GM21515 (cell line): ENCODE results near the gene OR6Q1.
"Not testable (repeated sequence)": the region's sequence is repeated elsewhere in the genome, so short reads cannot be mapped to it uniquely, and the experiment has no call there.

ENCODE experiments used
- ATAC-seq: cut with Tn5 transposase; IDR thresholded peaks from one replicate; pipeline ENCODE4 v1.9.1; 2021; ENCODE audit not compliant: unreplicated experiment

OR6Q1 gene, protein sequence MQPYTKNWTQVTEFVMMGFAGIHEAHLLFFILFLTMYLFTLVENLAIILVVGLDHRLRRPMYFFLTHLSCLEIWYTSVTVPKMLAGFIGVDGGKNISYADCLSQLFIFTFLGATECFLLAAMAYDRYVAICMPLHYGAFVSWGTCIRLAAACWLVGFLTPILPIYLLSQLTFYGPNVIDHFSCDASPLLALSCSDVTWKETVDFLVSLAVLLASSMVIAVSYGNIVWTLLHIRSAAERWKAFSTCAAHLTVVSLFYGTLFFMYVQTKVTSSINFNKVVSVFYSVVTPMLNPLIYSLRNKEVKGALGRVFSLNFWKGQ

GRCh38 chr11:58030653-58031052 lies at the start of gene OR6Q1:
Gene OR6Q1, plus strand, starts transcription at chr11:58030953. Its CDS starts 0 bp downstream, at chr11:58030953.
- ATAC-seq: no peak

GRCh38 chr11:57981536-57981935 lies 49.2 kb upstream of the OR6Q1 start:
- ATAC-seq: no peak

- no peak for ATAC-seq
Measured at GRCh38 chr11:57982776-57983175, 48.0 kb upstream of the OR6Q1 start.

- no peak for ATAC-seq
Measured at GRCh38 chr11:57983191-57983590, 47.6 kb upstream of the OR6Q1 start.

DNA sequence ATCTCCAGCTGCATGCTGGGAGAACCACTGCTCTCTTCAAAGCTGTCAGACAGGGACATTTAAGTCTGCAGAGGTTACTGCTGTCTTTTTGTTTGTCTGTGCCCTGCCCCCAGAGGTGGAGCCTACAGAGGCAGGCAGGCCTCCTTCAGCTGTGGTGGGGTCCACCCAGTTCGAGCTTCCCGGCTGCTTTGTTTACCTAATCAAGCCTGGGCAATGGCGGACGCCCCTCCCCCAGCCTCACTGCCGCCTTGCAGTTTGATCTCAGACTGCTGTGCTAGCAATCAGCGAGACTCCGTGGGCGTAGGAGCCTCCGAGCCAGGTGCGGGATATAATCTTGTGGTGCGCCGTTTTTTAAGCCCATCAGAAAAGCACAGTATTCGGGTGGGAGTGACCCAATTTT lies 31.2 kb upstream of the OR6Q1 start:
- not testable (repeated sequence) for ATAC-seq

DNA sequence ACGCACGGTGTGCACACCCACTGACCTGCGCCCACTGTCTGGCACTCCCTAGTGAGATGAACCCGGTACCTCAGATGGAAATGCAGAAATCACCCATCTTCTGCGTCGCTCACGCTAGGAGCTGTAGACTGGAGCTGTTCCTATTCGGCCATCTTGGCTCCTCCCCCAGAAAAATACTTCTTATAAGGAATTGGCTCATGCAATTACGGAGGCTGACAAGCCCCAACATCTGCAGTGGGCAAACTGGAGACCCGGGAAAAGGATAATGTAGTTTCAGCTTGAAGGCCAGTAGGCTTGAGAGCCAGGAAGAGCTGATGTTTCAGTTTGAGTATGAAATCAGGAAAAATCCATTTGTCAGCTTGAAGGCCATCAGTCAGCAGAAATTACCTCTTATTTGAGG lies 30.7 kb upstream of the OR6Q1 start:
- not testable (repeated sequence) for ATAC-seq

GRCh38 chr11:58000699-58001098 lies 30.1 kb upstream of the OR6Q1 start:
- no peak for ATAC-seq

DNA sequence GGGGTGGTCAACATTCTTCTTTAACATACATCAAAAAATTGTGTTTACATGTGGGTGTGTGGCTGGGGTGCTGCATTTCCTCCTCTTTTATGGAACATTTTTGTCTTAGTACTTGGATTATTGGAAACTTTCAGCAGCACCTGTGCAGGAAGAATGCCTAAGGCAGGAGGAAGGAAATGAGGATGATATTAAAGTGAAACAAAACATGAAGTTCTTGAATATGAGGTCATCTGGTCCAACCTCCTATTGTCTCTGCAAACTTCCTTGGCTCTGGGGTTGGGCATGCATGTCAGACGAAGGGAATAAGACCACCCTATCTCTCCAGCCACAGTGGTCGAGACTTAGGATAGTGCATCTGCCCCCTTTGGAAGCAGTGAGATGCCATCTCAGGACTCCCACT lies 27.7 kb upstream of the OR6Q1 start:
- ATAC-seq: no peak

DNA sequence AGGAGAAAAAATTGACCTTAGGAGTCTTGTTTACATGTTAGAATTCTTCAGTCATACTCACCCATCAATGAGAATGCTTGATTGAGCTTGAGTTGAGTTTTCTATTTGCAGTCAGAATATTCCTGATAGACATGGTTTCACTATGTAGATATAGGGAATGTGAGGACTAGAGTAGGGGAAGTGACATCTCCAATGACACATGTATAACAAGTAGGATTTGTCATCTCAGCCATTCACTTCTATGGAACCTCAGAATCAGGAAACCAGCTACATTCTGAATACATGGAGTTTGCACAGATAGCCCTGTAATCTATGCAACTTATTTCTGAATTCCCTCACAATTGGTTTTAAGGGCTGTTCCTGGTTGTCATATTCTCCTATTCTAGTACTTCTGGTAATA lies 27.2 kb upstream of the OR6Q1 start:
- no peak for ATAC-seq

DNA sequence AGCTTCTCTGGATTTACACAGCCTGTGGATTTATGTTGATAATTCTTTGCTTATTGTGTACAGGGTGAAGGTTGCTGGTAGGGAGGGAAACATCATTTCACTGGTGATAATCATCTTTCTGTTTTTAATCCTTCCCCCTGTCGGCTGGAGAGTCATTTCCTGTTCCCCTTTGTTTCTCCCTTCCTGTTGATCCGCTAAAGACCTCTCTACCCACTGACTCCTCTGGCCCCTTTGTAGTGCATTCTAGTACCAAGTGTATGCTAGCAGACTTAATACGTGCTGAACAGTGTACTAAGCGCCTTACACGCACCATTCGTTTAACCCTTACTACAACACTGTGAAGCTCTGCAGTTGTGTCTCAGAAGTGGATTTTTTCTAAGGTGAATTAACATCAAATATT lies 26.1 kb upstream of the OR6Q1 start:
- ATAC-seq: no peak

DNA sequence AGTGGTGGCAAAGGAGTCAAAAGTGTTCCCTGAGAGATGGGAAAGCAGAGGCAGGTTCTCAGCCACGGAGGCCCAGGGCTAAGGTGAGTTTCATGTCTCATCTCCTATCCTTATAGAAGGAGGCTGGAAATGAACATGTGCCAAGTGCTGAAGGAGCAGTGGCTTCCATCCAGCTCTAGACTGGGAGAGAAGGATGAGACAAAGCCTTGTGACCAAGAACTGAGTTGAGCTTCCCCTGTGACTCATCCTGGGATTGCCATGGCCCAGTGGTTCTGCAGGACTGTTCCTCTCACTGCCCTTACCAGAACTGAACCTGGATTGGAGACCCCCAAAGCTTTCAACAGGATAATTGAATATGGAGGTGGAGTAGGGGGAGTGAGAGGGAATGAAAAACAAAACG lies 23.8 kb upstream of the OR6Q1 start:
- no peak for ATAC-seq

GRCh38 chr11:58011771-58012170 lies 19.0 kb upstream of the OR6Q1 start:
- no peak for ATAC-seq

DNA sequence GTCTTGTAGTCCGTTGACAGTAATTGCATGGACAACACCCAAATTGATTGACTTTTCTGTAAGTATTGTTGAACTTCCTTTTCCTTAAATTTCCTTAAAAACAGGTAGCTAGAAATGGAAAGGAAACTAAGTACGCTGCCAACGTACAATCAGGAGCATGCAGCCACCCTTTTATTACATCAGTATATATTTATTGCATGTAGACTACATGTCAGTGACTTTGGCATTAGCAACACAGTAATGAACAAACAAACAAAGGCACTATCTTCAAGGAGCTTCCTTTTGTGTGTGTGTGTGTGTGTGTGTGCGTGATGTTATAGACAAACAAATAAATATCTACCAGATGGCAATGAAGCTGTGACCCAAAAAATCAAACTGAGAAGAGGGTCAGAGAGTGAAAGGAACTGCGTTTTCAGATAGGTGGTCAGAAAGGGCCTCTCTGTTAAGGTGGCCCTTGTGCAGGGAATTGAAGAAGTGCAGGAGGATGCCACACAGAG lies 7.3 kb upstream of the OR6Q1 start, which contains the start of gene OR9Q1:
Gene OR9Q1 (plus strand): TSS at position 447 of the 497 bp plus-strand sequence. CDS start 155,564 bp downstream, outside the sequence.
- no peak for ATAC-seq

DNA sequence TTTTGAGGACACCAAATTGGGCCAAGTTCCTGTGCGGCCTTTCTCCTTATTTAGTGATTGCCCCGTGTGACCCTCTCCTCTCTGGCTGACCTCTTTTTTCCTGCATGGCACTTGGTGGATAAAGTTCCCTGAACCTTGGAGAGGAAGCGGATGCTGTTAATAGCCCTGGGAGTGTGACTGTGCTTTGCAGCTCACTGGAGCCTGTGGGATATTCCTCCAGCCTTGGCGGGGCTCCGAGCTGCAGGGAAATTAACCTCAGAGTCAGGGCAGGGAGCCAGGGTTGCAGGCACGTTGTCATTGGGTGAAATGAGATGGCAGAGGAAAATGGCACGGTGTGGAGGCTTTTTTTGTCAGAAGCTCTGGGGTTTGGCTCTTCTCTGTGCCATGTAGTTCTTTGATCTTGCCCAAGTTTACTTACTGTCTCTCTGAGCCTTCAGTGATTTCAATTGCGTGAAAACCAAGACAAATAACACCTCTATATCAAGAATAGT lies 6.1 kb upstream of the OR6Q1 start:
- no peak for ATAC-seq

DNA sequence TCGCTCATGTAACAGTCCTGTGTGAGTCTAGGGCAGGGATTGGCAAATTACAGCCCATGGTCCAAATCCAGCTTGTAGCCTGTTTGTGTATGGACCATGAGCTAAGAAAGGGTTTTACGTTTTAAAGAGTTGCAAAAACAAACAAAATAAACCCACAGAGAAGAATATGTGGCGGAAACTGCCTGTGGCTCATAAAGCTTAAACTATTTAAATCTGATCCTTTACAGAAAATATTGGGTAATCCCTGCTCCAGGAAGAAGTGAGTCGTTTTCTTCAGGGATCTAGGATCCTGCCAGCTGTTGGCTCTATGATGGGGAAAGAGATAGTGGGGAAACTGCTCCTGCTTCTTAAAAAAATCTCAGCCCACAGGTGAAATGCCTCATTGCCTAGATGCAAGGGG lies 3.4 kb upstream of the OR6Q1 start:
- ATAC-seq: no peak

DNA sequence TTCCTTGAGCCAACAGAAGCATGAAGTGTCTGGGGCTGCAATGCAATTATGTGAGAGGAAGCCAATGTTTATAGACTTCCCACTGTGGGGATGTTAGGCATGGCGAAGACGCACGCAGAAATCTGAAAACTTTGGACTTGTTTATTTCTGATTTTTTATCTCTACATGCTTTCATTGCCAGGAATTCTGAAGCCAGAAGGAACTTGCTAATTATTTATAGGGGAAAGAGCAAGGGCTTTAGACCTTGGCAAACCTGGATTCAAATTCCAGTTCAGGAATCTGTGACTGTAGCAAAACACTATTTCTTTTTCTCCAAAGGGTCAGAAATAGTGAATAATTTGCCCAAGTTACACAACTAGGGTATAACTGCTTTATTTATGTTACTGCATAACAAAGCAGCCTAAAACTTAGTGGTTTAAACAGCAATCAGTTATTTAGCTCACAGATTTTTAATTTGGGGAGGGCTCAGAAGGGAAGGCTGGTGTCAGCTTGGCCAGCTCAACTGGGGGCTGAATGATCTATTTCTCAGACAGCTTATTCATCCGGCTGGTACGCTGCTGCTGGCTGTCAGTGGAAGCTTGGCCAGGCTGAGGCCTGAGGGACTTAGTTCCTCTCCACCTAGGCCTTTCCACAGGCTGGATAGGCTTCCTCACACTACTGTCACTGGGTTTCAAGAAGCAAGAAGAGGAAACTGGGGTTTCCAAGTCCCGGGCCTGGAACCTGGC lies 1.9 kb upstream of the OR6Q1 start:
- no peak for ATAC-seq

GRCh38 chr11:58034471-58034870 lies 3.7 kb downstream of the OR6Q1 start:
- no peak for ATAC-seq

- ATAC-seq: no peak
Measured at GRCh38 chr11:58039589-58039988, 8.8 kb downstream of the OR6Q1 start.

GRCh38 chr11:58043379-58043778 lies 12.6 kb downstream of the OR6Q1 start:
- ATAC-seq: no peak

GRCh38 chr11:58046231-58046630 lies 15.5 kb downstream of the OR6Q1 start:
- ATAC-seq: no peak

- ATAC-seq: no peak
Measured at GRCh38 chr11:58047818-58048217, 17.1 kb downstream of the OR6Q1 start.

DNA sequence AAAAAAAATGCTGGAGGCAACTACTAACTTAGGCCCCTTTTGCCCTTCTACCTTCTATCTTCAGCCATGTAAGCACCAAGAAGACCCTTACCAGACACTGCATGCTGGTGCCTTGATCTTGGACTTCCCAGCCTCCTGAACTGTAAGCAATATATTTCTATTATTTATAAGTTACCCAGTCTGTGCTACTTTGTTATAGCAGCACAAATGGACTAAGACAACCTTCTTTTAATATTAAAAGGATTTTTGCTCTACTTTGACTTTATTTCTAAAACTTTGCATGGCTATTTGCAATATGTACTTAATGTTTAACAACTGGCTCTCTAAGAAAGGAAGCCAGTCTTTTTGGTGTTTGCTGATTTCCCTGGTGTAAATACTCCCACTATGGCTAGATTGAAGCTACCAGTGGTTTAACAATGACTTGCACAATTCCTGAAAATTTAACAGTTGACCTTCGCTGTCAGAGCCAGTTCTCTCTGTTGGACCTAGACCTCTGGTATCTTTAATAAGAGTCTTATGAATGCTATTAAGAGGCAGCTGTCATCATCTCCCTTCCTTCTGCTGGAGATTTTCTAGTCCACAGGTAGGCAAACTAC lies 25.2 kb downstream of the OR6Q1 start:
- no peak for ATAC-seq
